IMR-90 (cell line): ENCODE measurements around the gene KBTBD13. TPM values are rescaled to one million over a fixed set of nuclear protein-coding genes. Genes with fewer than 3 reads are reported as not detected.

Experiments
- ATAC-seq: fragments of 200-7000 bp; cut with Tn5 transposase; 2 replicates; pipeline ENCODE4 v1.9.1; 2020; ENCODE audit warnings: low read depth, mild to moderate bottlenecking, moderate library complexity
- BruUV-seq: library from RNA; stranded (reverse); fragments of 400-500 nt; replicated peaks from 2 replicates; lab custom pipeline; 2021; lab: Mats Ljungman, UMichigan
- CTCF ChIA-PET: fragments of 300-600 bp; formaldehyde crosslinking; extraction: SDS; loops from one replicate; lab custom pipeline; 2021; ENCODE audit warnings: antibody characterized with exemption; lab: Yijun Ruan, JAX
- POLR2A ChIA-PET: fragments of 300-600 bp; sonication (Branson Sonifier 250); formaldehyde crosslinking; loops from one replicate; lab custom pipeline; 2022; ENCODE audit warnings: antibody characterized with exemption; ENCODE audit not compliant: unreplicated experiment; lab: Charles Lee
- DNase-seq: peaks from one replicate; pipeline ENCODE4 v3.0.0; 2013
- H2AFZ ChIP-seq: replicated peaks from 2 replicates; pipeline ENCODE3; 2013; ENCODE audit warnings: low read length, mild to moderate bottlenecking; ENCODE audit not compliant: poor library complexity
- H2AK5ac ChIP-seq: 2 replicates; pipeline ENCODE4 v1.6.1; 2013; ENCODE audit warnings: low read depth, low read length, inconsistent platforms
- H2AK9ac ChIP-seq: replicated peaks from 2 replicates; pipeline ENCODE3; 2013; ENCODE audit warnings: mild to moderate bottlenecking, low read depth, low read length, moderate library complexity; ENCODE audit not compliant: poor library complexity
- H2BK120ac ChIP-seq: 2 replicates; pipeline ENCODE4 v1.6.1; 2013; ENCODE audit warnings: low read depth, low read length, inconsistent platforms
- H2BK15ac ChIP-seq: 3 replicates; pipeline ENCODE4 v1.6.1; 2013; ENCODE audit warnings: low read depth, low read length, inconsistent platforms
- H2BK20ac ChIP-seq: 2 replicates; pipeline ENCODE4 v1.6.1; 2013; ENCODE audit warnings: low read depth, mild to moderate bottlenecking, inconsistent platforms, low read length, moderate library complexity
- H2BK5ac ChIP-seq: 2 replicates; pipeline ENCODE4 v1.6.1; 2013; ENCODE audit warnings: mild to moderate bottlenecking, low read depth, low read length, inconsistent platforms; ENCODE audit not compliant: poor library complexity, severe bottlenecking
- H3K14ac ChIP-seq: replicated peaks from 2 replicates; pipeline ENCODE4 v1.6.1; 2013; ENCODE audit warnings: low read depth, low read length, inconsistent platforms
- H3K18ac ChIP-seq: 2 replicates; pipeline ENCODE4 v1.6.1; 2013; ENCODE audit warnings: low read depth, low read length, control low read depth
- H3K23ac ChIP-seq: 2 replicates; pipeline ENCODE4 v1.6.1; 2013; ENCODE audit warnings: low read depth, low read length, inconsistent platforms
- H3K27ac ChIP-seq: 2 replicates; pipeline ENCODE4 v1.5.1; 2013; ENCODE audit warnings: mild to moderate bottlenecking, control low read depth, low read length; ENCODE audit not compliant: insufficient read depth
- H3K27me3 ChIP-seq: 2 replicates; pipeline ENCODE4 v1.6.1; 2013; ENCODE audit warnings: low read length; ENCODE audit not compliant: control insufficient read depth, insufficient read depth
- H3K36me3 ChIP-seq: 2 replicates; pipeline ENCODE4 v1.6.1; 2013; ENCODE audit warnings: low read length, mixed read lengths; ENCODE audit not compliant: control insufficient read depth, insufficient read depth
- H3K4ac ChIP-seq: 2 replicates; pipeline ENCODE4 v1.6.1; 2013; ENCODE audit warnings: low read depth, low read length, inconsistent platforms
- H3K4me1 ChIP-seq: 2 replicates; pipeline ENCODE4 v1.6.1; 2013; ENCODE audit warnings: low read length, mixed read lengths; ENCODE audit not compliant: control insufficient read depth, insufficient read depth
- H3K4me2 ChIP-seq: 2 replicates; pipeline ENCODE4 v1.6.1; 2013; ENCODE audit warnings: low read depth, mild to moderate bottlenecking, control low read depth, low read length, moderate library complexity
- H3K4me3 ChIP-seq: 2 replicates; pipeline ENCODE4 v1.5.1; 2013; ENCODE audit warnings: low read depth, mild to moderate bottlenecking, control low read depth, low read length, moderate library complexity; ENCODE audit not compliant: insufficient read depth
- H3K56ac ChIP-seq: 2 replicates; pipeline ENCODE4 v1.6.1; 2013; ENCODE audit warnings: low read length, inconsistent platforms; ENCODE audit not compliant: insufficient read depth; ENCODE audit errors: extremely low read depth
- H3K79me1 ChIP-seq, 2 experiments: 2 replicates each; pipeline ENCODE4 v1.6.1; 2013; ENCODE audit warnings: low read length in 2 of 2, inconsistent platforms in 1 of 2, low read depth in 1 of 2
- H3K9ac ChIP-seq: 2 replicates; pipeline ENCODE4 v1.6.1; 2013; ENCODE audit warnings: low read depth, low read length, control low read depth
- H3K9me1 ChIP-seq: 2 replicates; pipeline ENCODE4 v1.6.1; 2013; ENCODE audit warnings: low read length, inconsistent platforms; ENCODE audit not compliant: insufficient read depth
- H3K9me3 ChIP-seq: 2 replicates; pipeline ENCODE4 v1.6.1; 2013; ENCODE audit warnings: low read length; ENCODE audit not compliant: control insufficient read depth, insufficient read depth
- H4K20me1 ChIP-seq: 2 replicates; pipeline ENCODE4 v1.6.1; 2013; ENCODE audit warnings: low read length, inconsistent platforms; ENCODE audit not compliant: insufficient read depth
- H4K5ac ChIP-seq: 2 replicates; pipeline ENCODE4 v1.6.1; 2013; ENCODE audit warnings: mild to moderate bottlenecking, low read depth, low read length, control low read depth
- H4K8ac ChIP-seq, 2 experiments: 2 replicates each; pipeline ENCODE4 v1.6.1; 2013; ENCODE audit warnings: low read depth in 2 of 2, low read length in 2 of 2, control low read depth in 1 of 2, inconsistent platforms in 1 of 2
- H4K91ac ChIP-seq: 2 replicates; pipeline ENCODE4 v1.6.1; 2013; ENCODE audit warnings: low read depth, low read length, inconsistent platforms; ENCODE audit not compliant: insufficient read depth
- CTCF ChIP-seq: conservative IDR thresholded peaks from 2 replicates; pipeline ENCODE4 v1.5.1; 2012; ENCODE audit warnings: mild to moderate bottlenecking, low read depth, low read length, improper control_type of control experiment
- ELK1 ChIP-seq: fragments of 150-350 bp; IDR thresholded peaks from 2 replicates; pipeline ENCODE4 v1.6.1; 2016; ENCODE audit warnings: low read depth, mild to moderate bottlenecking, low read length, moderate library complexity, borderline replicate concordance
- FOS ChIP-seq: fragments of 150-350 bp; IDR thresholded peaks from 2 replicates; pipeline ENCODE4 v1.6.1; 2016; ENCODE audit warnings: low read depth, low read length
- MAZ ChIP-seq: IDR thresholded peaks from 2 replicates; pipeline ENCODE4 v1.6.1; 2012; ENCODE audit warnings: low read depth, mild to moderate bottlenecking, low read length, improper control_type of control experiment, moderate library complexity, borderline replicate concordance
- NFE2L2 ChIP-seq: fragments of 150-350 bp; IDR thresholded peaks from 2 replicates; pipeline ENCODE4 v1.6.1; 2016; ENCODE audit warnings: low read depth, mild to moderate bottlenecking, low read length
- POLR2A ChIP-seq: IDR thresholded peaks from 2 replicates; pipeline ENCODE4 v1.6.1; 2012; ENCODE audit warnings: mild to moderate bottlenecking, low read depth, low read length
- RCOR1 ChIP-seq: IDR thresholded peaks from 2 replicates; pipeline ENCODE4 v1.6.1; 2012; ENCODE audit warnings: mild to moderate bottlenecking, low read length, improper control_type of control experiment; ENCODE audit not compliant: insufficient replicate concordance
- RFX5 ChIP-seq: IDR thresholded peaks from 2 replicates; pipeline ENCODE4 v1.8.0; 2012; ENCODE audit warnings: low read depth, mild to moderate bottlenecking, low read length, moderate library complexity
- SMC3 ChIP-seq: fragments of 150-350 bp; IDR thresholded peaks from 2 replicates; pipeline ENCODE4 v1.6.1; 2016; ENCODE audit warnings: low read depth, mild to moderate bottlenecking, antibody characterized with exemption, low read length, moderate library complexity
- USF2 ChIP-seq: fragments of 150-350 bp; IDR thresholded peaks from 2 replicates; pipeline ENCODE4 v1.6.1; 2017; ENCODE audit warnings: mild to moderate bottlenecking, antibody characterized with exemption, low read length, low read depth
- WGBS, 2 experiments: methylation state at CpG; one replicate each; pipeline versions ENCODE4 v1.1.5 to v1.1.7; 2013; ENCODE audit warnings: missing lambda C conversion rate in 2 of 2; ENCODE audit not compliant: insufficient read length in 1 of 2; ENCODE audit errors: extremely low coverage in 2 of 2; 5-methylcytosine and 5-hydroxymethylcytosine counted together
- dilution Hi-C: fragments of 300-500 bp; cut with HindIII; formaldehyde crosslinking; loops from one replicate; pipeline ENCODE4 v1.14.3; 2018; ENCODE audit warnings: low sequenced_read_pairs; ENCODE audit not compliant: unreplicated experiment
- in situ Hi-C: fragments of 300-500 bp; cut with MboI; formaldehyde crosslinking; loops from 3 replicates; pipeline ENCODE4 v1.14.3; 2019; ENCODE audit warnings: low sequenced_read_pairs, inconsistent platforms, mixed read lengths
- intact Hi-C: fragments of 100-400 bp; cut with micrococcal nuclease; formaldehyde crosslinking; loops from 2 replicates; pipeline ENCODE4 v1.10.0; 2022
- polyA plus RNA-seq, 3 experiments: library from polyadenylated mRNA; depleted of rRNA; stranded (reverse); fragments of >200 nt; gene quantifications; 2 replicates each; pipeline ENCODE4 v1.2.3, GENCODE V29; 2012; ENCODE audit warnings: low replicate concordance in 1 of 3
- total RNA-seq: library from RNA; depleted of rRNA; stranded (reverse); fragments of >200 nt; gene quantifications from 2 replicates; pipeline ENCODE4 v1.2.3, GENCODE V29; 2012

The KBTBD13 gene
- total and polyA plus RNA-seq, 2 of the 4 experiments (the other 2 are of a cell fraction) = not detected

- dilution Hi-C loops = no loop called here
- H3K9ac ChIP-seq = no peak overlapping the region
- peaks cover 38% of the 10 kb centered on the region for H3K4me1 ChIP-seq
- intact Hi-C loops = no loop called here
- H3K23ac ChIP-seq = no peak overlapping the region
- no peak overlapping the region for H4K8ac ChIP-seq
- H3K14ac ChIP-seq = peak overlapping the region; percentile 22; the same call in 1 of the 2 replicates
- peaks cover 37% of the 10 kb centered on the region for H3K9me1 ChIP-seq
- 0 out of 2 replicates have a peak overlapping the region, but pooled peaks have one; percentile 7 for H2BK120ac ChIP-seq
- no peak overlapping the region for H2BK5ac ChIP-seq
- H3K27ac ChIP-seq = no peak overlapping the region
- ATAC-seq = no peak
- H2AK9ac ChIP-seq = no peak overlapping the region
- H3K4me2 ChIP-seq = no peak overlapping the region
- no CpG with 5 or more reads among the region's 3 CpGs for WGBS, 2 experiments
- no peaks in the 10 kb centered on the region for H3K79me1 ChIP-seq
- H2AFZ ChIP-seq = no peak overlapping the region
- BruUV-seq = no TSS peak
- TF ChIP-seq SMC3 (no peak), RFX5 (no peak), MAZ (no peak), ELK1 (no peak), CTCF (no peak), POLR2A (no peak), RCOR1 (no peak), FOS (no peak), USF2 (no peak), NFE2L2 (no peak)
- ChIA-PET POLR2A (no interaction called here), CTCF (interaction anchor here (0.6 kb wide), 1 partner anchor 263 kb away, joined by 3 read pairs; no protein-coding TSS in a partner anchor)
- no peak overlapping the region; the same call in 1 of the 3 replicates for H2BK15ac ChIP-seq
- H3K27me3 ChIP-seq = no peaks in the 10 kb centered on the region; the same call in 1 of the 2 replicates
- no peak overlapping the region for H3K4ac ChIP-seq
- no peaks in the 10 kb centered on the region for H3K36me3 ChIP-seq
- H4K20me1 ChIP-seq = peaks cover 9% of the 10 kb centered on the region
- no peak overlapping the region for H2BK20ac ChIP-seq
- no peak overlapping the region for H4K91ac ChIP-seq
- in situ Hi-C loops = no loop called here
- H3K4me3 ChIP-seq = no peak overlapping the region
- H3K18ac ChIP-seq = no peak overlapping the region
- peak overlapping the region; percentile 81; the same call in 1 of the 2 replicates for H2AK5ac ChIP-seq
- no peak overlapping the region for H3K56ac ChIP-seq
- no peak overlapping the region for H4K5ac ChIP-seq
- DNase-seq = no peak
- no peaks in the 10 kb centered on the region for H3K9me3 ChIP-seq
Observed at GRCh38 chr15:65072617-65073016, 3.9 kb upstream of the KBTBD13 start.
